Measurements from ENCODE around the gene NELFA. TPM values are rescaled to one million over a fixed set of nuclear protein-coding genes. Genes with fewer than 3 reads are reported as not detected.

NELFA gene
- total RNA-seq, 1 donor from 2014 or later, result 55.2 TPM

GRCh38 chr4:1964443-1964842, 44.3 kb downstream of the NELFA start:
- H3K4me1 Mint-ChIP-seq, result no peaks in the 10 kb centered on the region
- DNase-seq (ENCODE audit: low read depth, low spot score), result no peak
- no peak overlapping the region for H3K27ac Mint-ChIP-seq (ENCODE audit: unreplicated experiment)
- H3K9me3 Mint-ChIP-seq, result no peaks in the 10 kb centered on the region
- H3K4me3 Mint-ChIP-seq, result no peak overlapping the region
- TF ChIP-seq CTCF (conservative IDR thresholded peaks at IDR 0.05), result no peak
- H3K27me3 Mint-ChIP-seq (ENCODE audit: low read depth), result no peaks in the 10 kb centered on the region
- H3K36me3 Mint-ChIP-seq (ENCODE audit: low read depth), result peaks cover 35% of the 10 kb centered on the region

GRCh38 chr4:1962980-1963379, 45.8 kb downstream of the NELFA start:
- no peak for DNase-seq (ENCODE audit: low read depth, low spot score)
- Mint-ChIP-seq H3K27ac (ENCODE audit: unreplicated experiment) (no peak overlapping the region), H3K27me3 (ENCODE audit: low read depth) (no peaks in the 10 kb centered on the region), H3K4me1 (no peaks in the 10 kb centered on the region), H3K9me3 (no peaks in the 10 kb centered on the region), H3K36me3 (ENCODE audit: low read depth) (peaks cover 36% of the 10 kb centered on the region), H3K4me3 (no peak overlapping the region)
- no peak for TF ChIP-seq CTCF (conservative IDR thresholded peaks at IDR 0.05)

- no peak for TF ChIP-seq CTCF (conservative IDR thresholded peaks at IDR 0.05)
- no peak overlapping the region for H3K27ac Mint-ChIP-seq (ENCODE audit: unreplicated experiment)
- no peaks in the 10 kb centered on the region for H3K4me1 Mint-ChIP-seq
- DNase-seq (ENCODE audit: low read depth, low spot score), result no peak
- no peak overlapping the region for H3K4me3 Mint-ChIP-seq
- H3K9me3 Mint-ChIP-seq, result no peaks in the 10 kb centered on the region
- H3K27me3 Mint-ChIP-seq (ENCODE audit: low read depth), result no peaks in the 10 kb centered on the region
- H3K36me3 Mint-ChIP-seq (ENCODE audit: low read depth), result peaks cover 37% of the 10 kb centered on the region
These were observed 47.2 kb downstream of the NELFA start for GRCh38 chr4:1961563-1961962.

- Mint-ChIP-seq H3K9me3 (no peaks in the 10 kb centered on the region), H3K4me3 (no peak overlapping the region), H3K27ac (ENCODE audit: unreplicated experiment) (no peak overlapping the region), H3K27me3 (ENCODE audit: low read depth) (no peaks in the 10 kb centered on the region), H3K36me3 (ENCODE audit: low read depth) (peaks cover 39% of the 10 kb centered on the region), H3K4me1 (no peaks in the 10 kb centered on the region)
- no peak for DNase-seq (ENCODE audit: low read depth, low spot score)
- TF ChIP-seq CTCF (conservative IDR thresholded peaks at IDR 0.05), result no peak
These were observed 47.7 kb downstream of the NELFA start for GRCh38 chr4:1961038-1961437.

GRCh38 chr4:1960170-1960825, 48.5 kb downstream of the NELFA start:
- H3K9me3 Mint-ChIP-seq, result no peaks in the 10 kb centered on the region
- no peak overlapping the region for H3K27ac Mint-ChIP-seq (ENCODE audit: unreplicated experiment)
- H3K27me3 Mint-ChIP-seq (ENCODE audit: low read depth), result no peaks in the 10 kb centered on the region
- peaks cover 33% of the 10 kb centered on the region for H3K36me3 Mint-ChIP-seq (ENCODE audit: low read depth)
- no peak overlapping the region for H3K4me3 Mint-ChIP-seq
- H3K4me1 Mint-ChIP-seq, result no peaks in the 10 kb centered on the region
- no peak for TF ChIP-seq CTCF (conservative IDR thresholded peaks at IDR 0.05)
- no peak for DNase-seq (ENCODE audit: low read depth, low spot score)

- Mint-ChIP-seq H3K9me3 (no peaks in the 10 kb centered on the region), H3K27ac (ENCODE audit: unreplicated experiment) (peak overlapping the region; percentile 38), H3K4me3 (no peak overlapping the region), H3K4me1 (no peaks in the 10 kb centered on the region), H3K36me3 (ENCODE audit: low read depth) (peaks cover 31% of the 10 kb centered on the region), H3K27me3 (ENCODE audit: low read depth) (no peaks in the 10 kb centered on the region)
- no peak for TF ChIP-seq CTCF (conservative IDR thresholded peaks at IDR 0.05)
- DNase-seq (ENCODE audit: low read depth, low spot score), result no peak
These were observed 49.7 kb downstream of the NELFA start for GRCh38 chr4:1959104-1959384.
